ENCODE measurements around the gene HSBP1. TPM values are rescaled to one million over a fixed set of nuclear protein-coding genes. Genes with fewer than 3 reads are reported as not detected.

Gene HSBP1
- total RNA-seq, 1 donor from 2014 or later = 87.6 TPM

- Mint-ChIP-seq H3K9me3 (peaks cover 2% of the 10 kb centered on the region), H3K4me3 (no peak overlapping the region), H3K27me3 (ENCODE audit: insufficient read depth, low read depth) (peaks cover 2% of the 10 kb centered on the region), H3K4me1 (peaks cover 26% of the 10 kb centered on the region), H3K36me3 (peaks cover 2% of the 10 kb centered on the region), H3K27ac (no peak overlapping the region)
- Histone ChIP-seq H3K36me3 (no peaks in the 10 kb centered on the region), H3K4me1 (no peaks in the 10 kb centered on the region), H3K79me2 (ENCODE audit: low read depth) (no peaks in the 10 kb centered on the region), H3K27me3 (no peaks in the 10 kb centered on the region), H3K27ac (no peak overlapping the region), H2AFZ (replicated peaks) (no peak overlapping the region), H4K20me1 (ENCODE audit: low read depth) (no peaks in the 10 kb centered on the region), H3K9ac (no peak overlapping the region), H3F3A (ENCODE audit: low read depth) (no peaks in the 10 kb centered on the region), H3K9me3 (ENCODE audit: low read depth) (no peaks in the 10 kb centered on the region), H3K4me3 (no peak overlapping the region), H3K4me2 (no peak overlapping the region)
- no peak for DNase-seq (ENCODE audit: low spot score)
- no peak for TF ChIP-seq EZH2phosphoT487 (IDR thresholded peaks at IDR 0.05)
- no peak for TF ChIP-seq CTCF (IDR thresholded peaks at IDR 0.05)
- no peak for TF ChIP-seq EZH2 (IDR thresholded peaks at IDR 0.05)
Measured at GRCh38 chr16:83833921-83834320, 26.1 kb downstream of the HSBP1 start.

GRCh38 chr16:83835586-83836566, 28.1 kb downstream of the HSBP1 start:
- TF ChIP-seq EZH2 (IDR thresholded peaks at IDR 0.05) (no peak), CTCF (IDR thresholded peaks at IDR 0.05) (no peak), EZH2phosphoT487 (IDR thresholded peaks at IDR 0.05) (no peak)
- Histone ChIP-seq H3K9me3 (ENCODE audit: low read depth) (no peaks in the 10 kb centered on the region), H3K27ac (no peak overlapping the region), H3K4me3 (no peak overlapping the region), H3K79me2 (ENCODE audit: low read depth) (no peaks in the 10 kb centered on the region), H2AFZ (replicated peaks) (no peak overlapping the region), H3K4me1 (no peaks in the 10 kb centered on the region), H4K20me1 (ENCODE audit: low read depth) (no peaks in the 10 kb centered on the region), H3K4me2 (no peak overlapping the region), H3K36me3 (no peaks in the 10 kb centered on the region), H3K27me3 (no peaks in the 10 kb centered on the region), H3F3A (ENCODE audit: low read depth) (peaks cover 13% of the 10 kb centered on the region), H3K9ac (no peak overlapping the region)
- no peak for DNase-seq (ENCODE audit: low spot score)
- Mint-ChIP-seq H3K9me3 (peaks cover 8% of the 10 kb centered on the region), H3K4me1 (peaks cover 23% of the 10 kb centered on the region), H3K27me3 (ENCODE audit: insufficient read depth, low read depth) (peaks cover 5% of the 10 kb centered on the region), H3K4me3 (no peak overlapping the region), H3K27ac (no peak overlapping the region), H3K36me3 (peaks cover 2% of the 10 kb centered on the region)

- Histone ChIP-seq H3K9me3 (ENCODE audit: low read depth) (no peaks in the 10 kb centered on the region), H4K20me1 (ENCODE audit: low read depth) (no peaks in the 10 kb centered on the region), H3F3A (ENCODE audit: low read depth) (peaks cover 25% of the 10 kb centered on the region), H3K9ac (no peak overlapping the region), H3K79me2 (ENCODE audit: low read depth) (no peaks in the 10 kb centered on the region), H3K27ac (no peak overlapping the region), H3K4me1 (peaks cover 5% of the 10 kb centered on the region), H2AFZ (replicated peaks) (no peak overlapping the region), H3K36me3 (no peaks in the 10 kb centered on the region), H3K27me3 (no peaks in the 10 kb centered on the region), H3K4me3 (no peak overlapping the region), H3K4me2 (no peak overlapping the region)
- Mint-ChIP-seq H3K27me3 (ENCODE audit: insufficient read depth, low read depth) (peaks cover 5% of the 10 kb centered on the region), H3K4me3 (no peak overlapping the region), H3K27ac (no peak overlapping the region), H3K36me3 (peaks cover 2% of the 10 kb centered on the region), H3K9me3 (peaks cover 8% of the 10 kb centered on the region), H3K4me1 (peaks cover 24% of the 10 kb centered on the region)
- no peak for DNase-seq (ENCODE audit: low spot score)
- TF ChIP-seq EZH2phosphoT487 (IDR thresholded peaks at IDR 0.05) (no peak), CTCF (IDR thresholded peaks at IDR 0.05) (no peak), EZH2 (IDR thresholded peaks at IDR 0.05) (no peak)
Measured at GRCh38 chr16:83837566-83837965, 29.8 kb downstream of the HSBP1 start.

All from neural progenitor cell (in vitro differentiated cells).